GM21528 (cell line): ENCODE measurements around the gene C10orf53.

Experiments
- ATAC-seq: cut with Tn5 transposase; IDR thresholded peaks from one replicate; pipeline ENCODE4 v1.9.1; 2021; ENCODE audit warnings: mild to moderate bottlenecking, moderate library complexity; ENCODE audit not compliant: unreplicated experiment, low FRiP score

The C10orf53 gene, protein sequence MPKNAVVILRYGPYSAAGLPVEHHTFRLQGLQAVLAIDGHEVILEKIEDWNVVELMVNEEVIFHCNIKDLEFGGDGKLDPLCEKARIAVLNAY

DNA sequence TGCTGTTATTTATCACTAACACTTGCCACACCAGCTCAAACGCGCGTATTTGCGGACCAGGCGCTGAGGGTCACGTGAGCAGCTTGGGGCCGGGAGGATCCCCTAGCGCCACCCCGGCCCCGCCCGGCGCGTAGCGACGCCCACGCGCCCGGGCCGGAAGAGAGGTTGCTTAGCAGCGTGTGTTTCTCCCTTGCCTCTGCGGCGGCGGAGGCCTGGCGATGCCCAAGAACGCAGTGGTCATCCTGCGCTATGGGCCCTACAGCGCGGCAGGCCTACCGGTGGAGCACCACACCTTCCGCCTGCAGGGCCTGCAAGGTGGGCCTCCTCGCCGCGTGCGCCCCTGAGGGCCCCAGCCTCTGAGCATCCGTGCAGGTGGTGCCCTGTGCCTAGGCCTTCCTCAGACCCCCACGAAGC is at the start of gene C10orf53:
TSS of gene C10orf53 (plus strand) at position 172 of the 414 bp plus-strand sequence. CDS start at position 219, 47 bp downstream.
- no peak for ATAC-seq

DNA sequence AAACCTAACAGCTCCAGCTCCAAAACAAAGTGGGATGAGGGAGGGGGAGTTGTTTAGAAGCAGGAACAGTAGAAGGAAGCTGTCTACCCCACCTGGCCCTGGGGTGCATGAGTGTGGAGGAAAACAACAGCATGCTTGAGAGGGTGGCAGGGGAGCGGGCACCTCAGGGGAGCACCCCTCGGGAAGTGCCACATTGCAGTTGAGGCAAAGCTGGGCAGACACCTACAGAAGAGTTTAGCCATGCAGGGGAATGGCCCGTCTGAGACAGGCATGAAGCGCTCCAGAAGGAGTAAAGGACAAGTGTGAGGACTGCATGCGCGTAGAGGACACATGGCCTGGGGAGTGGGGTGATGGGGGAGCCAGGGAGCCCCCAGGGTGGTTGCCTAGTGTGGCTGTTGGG is 47.5 kb upstream of the C10orf53 start:
- no peak for ATAC-seq

DNA sequence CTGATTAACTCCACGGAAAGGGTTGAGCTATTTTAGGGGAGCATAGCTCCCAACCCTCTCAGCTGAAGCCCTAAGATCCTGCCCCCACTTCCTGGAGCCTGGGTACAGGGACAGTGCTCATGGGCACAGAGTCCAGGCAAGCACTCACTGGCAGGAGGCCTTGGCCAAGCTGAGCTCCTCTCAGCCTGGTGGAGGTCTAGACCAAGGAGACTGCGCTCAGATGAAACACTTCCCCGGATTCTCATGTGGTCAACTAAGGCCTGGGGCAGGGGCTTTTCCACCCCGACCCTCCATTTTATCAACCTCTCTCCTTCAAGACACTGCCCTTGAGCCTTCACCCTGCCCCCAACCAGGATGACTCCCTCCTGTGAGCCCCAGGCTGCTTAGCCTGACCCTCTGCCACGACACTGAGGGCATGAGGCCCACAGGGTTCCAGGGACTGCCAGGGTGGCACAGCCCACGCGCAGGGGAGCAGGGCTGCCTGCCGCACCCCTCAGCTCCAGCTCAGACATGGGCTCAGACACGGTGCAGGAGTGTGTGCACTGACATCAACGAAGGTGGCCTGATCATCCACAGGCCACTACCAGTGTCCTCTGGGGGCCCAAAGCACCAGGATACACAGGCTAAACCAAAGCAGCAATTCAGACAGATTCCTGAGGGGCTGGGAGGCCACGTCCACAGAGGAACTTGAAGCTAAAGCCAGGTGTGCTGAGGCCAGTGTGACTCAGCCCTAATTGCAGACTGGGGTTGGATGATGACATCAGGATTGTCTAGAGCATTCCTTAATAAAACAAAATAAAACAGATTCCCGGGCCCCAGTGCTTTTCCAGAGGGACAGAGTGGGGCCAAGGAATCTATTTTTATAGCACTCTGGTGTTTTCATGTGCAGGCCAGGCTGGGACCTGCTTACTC is 46.8 kb upstream of the C10orf53 start:
- no peak for ATAC-seq

DNA sequence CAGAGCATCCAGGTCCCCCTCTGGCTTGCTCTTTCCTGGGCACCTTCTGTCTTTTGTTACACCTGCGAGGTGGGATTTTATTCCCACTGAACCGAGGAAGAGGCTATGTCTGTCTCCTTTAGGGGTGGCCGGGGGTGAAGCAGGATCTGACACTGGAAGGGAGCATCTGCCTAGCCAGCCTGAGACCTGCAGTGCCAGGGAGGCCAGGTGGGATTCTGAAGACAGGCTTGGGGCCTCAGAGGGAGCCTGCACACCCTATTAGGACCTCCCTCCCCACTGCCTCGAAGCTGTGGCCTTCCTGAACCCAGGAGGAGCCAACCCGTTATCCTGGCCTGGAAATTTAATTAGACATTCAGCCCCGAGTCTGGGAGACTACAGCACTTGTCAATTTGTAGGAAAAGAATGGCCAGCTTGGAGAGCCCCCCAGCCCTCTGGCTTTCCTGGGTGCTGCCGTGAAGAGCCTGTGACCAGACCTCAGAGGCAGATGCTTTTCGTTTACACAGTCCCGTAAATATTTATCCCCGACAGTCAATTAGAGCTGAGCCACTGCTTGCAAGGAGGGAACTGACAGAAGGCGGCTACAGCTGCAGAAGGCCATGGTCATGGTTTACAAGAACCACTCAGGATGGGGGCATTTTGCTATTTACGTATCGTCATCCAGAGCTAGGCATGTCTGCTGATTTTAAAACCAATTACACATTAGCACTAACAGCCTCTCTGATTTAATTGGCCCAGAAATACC is 46.0 kb upstream of the C10orf53 start:
- ATAC-seq, result no peak

DNA sequence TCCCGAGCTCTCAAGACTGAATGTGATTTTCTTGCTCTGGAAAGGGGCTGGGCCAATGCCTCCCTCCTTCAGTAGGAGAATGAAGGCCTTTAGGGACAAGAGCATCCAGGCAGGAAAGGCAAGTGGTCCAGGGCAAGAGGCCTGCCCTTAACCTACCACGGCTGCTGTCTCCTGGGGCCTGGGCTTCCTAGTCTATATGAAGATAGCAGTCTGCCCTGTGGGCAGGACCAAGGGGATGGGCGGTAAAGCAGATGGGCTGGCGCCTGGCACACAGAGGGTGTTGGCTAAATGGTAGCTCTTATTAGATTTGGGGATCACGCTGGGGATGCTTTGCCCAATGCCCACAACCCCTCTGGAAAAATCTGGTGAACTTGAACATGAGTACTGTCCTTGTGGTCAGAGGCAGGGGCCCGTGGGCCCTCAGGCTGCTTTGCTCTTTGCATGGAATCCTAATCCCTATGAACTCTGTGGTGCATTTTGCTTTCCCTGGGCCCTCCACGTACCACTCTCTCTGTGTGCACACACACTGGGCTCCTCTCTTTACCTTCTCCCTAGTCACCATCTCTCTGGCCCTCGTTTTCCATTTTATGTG is 45.3 kb upstream of the C10orf53 start:
- no peak for ATAC-seq

DNA sequence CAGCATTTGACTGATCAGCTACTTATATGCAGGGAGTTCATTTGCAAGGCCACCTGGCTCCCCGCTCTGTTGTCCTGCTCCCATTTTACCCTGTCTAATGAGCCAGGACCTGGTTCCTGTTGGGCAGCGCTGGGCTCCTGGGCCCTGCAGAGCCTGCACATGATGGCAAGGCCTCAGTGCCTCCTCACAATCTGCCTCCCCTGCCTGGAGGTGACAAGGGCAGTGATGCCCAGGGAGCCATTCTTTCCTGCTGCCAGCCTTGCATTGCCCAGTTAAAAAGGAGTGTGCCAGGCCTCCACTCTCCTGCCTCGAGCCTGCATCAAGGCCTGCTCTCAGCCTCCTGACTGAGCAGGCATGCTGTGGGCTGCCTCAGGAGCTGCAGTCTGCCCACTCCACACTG is 37.1 kb upstream of the C10orf53 start:
- ATAC-seq, result no peak

DNA sequence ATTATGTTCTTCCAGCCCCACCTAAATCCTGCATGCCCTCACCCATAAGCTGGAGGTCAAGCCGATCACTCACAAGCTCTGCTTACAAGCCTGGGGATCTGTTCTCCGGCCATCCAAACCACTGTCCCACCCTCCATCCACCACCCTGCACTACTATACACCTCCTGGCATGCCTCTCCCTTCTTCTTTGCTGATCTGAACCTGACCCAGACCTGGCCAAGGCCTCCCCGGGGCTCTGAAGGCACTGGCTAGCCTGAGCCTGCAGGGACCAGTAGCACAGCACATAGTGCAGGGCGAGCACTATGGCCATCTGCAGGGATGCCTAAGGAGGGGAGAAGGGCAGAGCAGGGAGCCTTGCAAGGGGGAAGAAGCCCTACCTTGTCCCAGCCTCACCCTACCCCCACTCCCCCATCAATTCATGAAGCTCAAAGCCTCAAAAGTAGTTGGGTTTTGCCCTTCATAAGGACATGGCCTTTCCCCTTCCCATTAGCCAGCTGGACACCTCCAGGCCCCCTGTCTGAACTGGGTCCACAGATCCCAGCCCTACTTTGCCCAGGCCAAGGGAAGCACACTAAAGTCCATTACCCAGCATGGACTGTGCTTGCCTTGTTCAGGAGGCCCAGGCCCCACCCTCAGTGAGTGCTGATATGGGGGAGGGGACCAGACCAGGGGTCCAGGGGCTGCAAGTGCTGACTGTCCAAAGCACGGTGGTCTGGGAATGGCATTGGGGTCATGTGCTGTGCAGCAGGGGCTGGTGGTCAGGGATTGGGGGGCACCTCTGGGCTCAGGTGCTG is 36.0 kb upstream of the C10orf53 start:
- no peak for ATAC-seq

DNA sequence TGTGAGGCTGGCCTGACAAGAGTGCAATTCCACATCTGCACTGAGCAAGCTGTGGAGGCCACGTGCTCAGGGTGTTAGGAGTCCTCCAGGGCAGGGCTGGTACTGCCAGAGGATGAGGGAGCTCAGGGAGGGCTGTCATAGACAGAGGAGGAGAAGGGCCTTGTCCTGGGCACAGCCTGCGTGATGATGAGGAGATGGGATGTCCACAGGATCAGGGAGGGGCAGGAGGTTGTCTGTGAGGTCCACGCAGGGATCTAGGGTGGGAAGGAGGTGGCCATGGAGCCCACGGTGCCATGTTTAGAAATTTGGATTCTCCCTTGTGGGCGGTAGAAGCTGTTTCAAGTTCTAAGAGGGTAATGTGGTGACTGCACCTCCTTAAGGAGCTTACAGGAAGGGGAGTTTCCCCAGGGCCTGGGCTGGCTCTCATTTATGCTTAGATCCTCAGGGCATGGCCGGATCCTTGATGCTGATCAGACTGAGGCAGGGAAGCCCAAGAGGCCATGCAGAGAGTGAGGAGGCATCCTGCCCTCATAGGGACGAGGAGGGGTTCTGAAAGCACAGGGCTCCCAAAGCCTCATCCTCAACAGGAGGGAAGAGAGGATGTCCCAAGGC is 35.3 kb upstream of the C10orf53 start:
- no peak for ATAC-seq

DNA sequence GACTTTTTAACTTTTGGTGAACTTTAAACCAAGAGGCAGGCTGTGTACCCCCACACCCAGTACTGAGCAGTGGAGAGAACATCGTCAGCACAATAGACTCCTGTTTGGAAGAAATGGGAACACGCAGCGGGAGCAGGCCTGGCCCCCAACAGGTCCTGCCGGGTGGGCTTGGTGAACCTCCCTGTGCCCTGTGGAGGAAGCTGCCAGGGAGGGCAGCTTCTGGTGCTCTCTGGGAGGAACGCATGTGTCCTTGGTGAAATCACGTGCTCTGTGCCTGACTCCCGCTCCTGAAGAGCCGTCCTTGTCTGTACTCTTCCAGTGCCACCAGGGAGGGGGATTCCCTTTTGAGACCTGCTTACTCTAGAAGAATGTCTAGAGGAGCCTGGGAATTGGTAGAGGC is 34.0 kb upstream of the C10orf53 start:
- ATAC-seq, result no peak

DNA sequence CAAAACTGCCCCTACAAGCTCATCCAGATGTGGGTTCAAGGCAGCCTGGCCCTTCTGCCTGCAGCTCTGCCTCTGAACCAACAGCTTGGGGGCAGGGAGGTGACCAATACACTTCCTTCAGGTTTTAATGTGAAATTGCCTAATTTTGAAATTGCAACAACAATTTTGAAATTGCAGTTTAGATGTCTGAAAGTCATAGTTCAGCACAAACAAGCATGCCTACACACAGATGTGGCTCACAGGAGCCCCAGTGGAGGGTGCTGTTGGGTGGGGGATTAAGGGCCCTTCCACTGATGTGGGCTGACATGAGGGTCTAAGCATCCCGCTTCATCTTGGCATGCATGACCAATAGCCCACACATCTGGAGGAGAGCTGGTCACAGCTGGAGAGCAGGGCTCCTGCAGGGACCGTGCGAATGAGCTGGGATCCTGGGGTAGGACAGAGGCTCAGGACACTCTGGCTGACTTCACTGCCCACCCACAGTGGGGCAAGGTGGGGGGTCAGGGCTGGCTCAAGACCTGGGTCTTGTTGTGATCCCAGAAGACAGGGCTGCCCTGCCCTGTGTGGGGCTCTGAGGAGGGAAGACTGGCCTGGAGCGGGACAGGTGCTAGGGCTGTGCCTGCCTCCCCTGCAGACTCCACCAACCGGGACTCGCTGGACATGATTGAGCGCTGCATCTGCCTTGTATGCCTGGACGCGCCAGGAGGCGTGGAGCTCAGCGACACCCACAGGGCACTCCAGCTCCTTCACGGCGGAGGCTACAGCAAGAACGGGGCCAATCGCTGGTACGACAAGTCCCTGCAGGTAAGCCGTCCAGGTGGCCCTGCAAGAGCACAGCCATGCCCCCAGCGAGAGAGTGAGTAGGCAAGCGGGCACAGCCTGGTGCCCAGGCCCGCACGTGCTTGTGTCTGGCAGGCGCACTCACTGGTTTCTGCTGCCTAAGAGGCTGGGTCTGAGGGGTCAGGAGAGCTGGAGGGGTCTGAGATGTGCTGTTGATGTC is 33.3 kb upstream of the C10orf53 start:
- ATAC-seq, result no peak

DNA sequence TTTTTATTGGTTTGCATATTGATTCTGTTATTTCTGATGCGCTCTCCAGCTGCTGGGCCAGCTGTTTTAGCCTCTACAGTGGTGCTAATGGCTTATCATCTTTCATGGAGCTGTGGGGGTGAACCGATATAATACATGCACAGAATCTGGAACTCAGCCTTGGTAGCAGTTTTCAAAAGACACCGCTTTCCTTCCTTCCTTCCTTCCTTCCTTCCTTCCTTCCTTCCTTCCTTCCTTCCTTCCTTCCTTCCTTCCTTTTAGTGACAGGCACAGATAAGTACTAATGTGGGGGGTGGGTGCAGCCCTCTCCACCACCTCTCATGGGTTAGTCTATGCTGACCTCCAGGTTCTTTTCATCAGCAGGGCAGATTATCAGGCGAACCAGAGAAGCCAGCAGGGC is 31.9 kb upstream of the C10orf53 start:
- no peak for ATAC-seq

DNA sequence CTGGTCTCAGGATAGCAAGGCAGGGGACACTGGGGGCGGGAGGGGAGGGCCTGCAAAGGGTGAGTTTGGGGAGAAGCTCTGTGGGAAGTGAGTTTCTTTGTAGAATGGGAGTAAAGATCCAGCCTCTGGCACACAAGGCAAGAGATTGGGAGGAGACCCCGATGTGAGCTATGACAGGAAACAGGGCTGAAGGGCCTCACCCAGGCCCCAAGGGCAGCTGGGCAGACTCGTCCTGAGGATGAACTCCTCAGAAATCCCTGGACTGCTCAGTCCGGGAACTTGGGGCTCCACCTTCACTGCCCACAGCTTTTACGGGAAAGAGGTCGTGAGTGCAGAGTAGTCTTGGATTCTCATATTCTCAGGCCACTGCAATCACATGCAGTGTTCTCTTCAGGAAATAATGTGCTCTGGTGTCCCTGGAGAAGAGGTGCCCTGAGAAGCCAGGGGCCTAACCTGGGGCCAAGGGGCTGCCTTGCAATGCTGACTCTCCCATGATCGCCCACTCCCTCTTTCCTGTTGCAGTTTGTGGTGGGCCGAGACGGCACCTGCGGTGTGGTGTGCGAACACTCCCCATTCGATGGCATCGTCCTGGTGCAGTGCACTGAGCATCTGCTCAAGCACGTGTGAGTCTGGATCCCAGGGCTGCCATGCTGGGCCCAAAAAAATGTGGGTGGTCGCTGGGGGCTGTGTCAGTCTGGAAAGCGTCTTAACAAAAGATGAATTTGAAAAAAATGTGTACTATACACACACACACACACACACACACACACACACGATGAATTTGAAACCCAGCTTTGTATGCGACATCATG is 31.3 kb upstream of the C10orf53 start:
- no peak for ATAC-seq

DNA sequence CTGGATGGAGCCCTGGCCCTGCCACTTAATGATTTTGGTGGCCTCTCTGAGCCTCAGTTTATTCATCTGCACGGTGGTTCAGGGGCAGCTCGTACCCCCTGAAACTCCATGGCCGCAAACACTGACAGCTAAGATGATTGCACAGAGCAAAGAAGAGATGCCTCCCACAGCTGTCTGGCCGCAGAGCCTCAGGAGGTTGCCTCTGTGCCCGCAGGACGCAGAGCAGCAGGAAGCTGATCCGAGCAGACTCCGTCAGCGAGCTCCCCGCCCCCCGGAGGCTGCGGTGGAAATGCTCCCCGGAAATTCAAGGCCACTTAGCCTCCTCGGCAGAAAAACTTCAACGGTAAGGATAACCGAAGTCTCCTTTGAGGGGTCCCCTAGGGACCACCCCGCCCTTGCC is 30.2 kb upstream of the C10orf53 start:
- no peak for ATAC-seq

DNA sequence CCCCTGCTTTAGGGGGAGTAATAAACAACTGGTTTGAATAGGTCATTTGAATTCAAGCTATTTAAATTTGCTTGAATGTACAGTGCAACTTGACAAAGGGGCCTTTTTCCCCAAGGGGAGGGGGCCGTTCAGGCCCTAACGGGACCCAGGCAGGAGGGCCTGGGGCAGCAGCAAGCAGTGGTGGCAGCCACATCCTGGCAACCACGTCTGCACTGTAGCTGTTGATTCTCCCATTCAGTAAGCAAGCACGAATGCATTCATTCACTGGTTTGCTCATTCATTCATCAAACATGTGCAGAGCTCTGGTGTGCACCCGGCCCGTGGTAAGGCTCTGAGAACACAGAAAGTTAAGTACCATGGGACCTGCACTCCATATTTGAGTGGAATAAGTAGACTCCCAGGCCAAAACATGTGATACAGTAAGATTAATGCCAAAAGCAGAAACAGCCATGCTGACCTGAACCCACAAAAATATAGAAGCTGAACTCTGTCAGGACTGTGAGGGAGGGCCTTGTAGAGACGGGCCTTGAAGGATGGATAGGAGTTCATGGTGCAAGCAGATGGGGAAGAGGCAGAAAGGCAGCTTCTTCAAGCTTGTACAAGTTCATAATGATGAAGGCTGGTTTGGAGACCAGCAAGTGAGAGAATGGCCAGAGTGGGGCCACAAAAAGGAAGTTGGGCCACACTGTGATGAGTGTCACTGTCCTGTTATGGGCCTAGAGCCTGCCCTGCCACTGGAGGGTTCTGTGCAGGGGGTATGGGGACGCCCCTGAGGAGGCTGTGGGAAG is 29.3 kb upstream of the C10orf53 start:
- no peak for ATAC-seq

DNA sequence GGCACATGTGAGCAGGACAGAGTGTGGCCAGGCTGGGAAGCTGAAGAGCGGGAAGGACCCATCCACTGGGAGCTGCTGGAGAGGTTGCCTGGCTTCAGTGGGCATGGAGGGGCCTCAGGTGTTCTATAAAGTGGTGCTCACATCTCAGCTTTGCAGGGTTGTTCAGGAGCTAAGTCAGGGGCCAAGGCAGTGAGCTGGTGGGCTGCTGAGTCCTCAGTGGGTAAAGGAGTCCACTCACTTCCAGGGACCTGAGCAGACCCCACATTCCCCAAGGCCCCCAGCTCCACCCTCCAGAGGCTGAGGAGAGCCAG is 28.8 kb upstream of the C10orf53 start:
- no peak for ATAC-seq

DNA sequence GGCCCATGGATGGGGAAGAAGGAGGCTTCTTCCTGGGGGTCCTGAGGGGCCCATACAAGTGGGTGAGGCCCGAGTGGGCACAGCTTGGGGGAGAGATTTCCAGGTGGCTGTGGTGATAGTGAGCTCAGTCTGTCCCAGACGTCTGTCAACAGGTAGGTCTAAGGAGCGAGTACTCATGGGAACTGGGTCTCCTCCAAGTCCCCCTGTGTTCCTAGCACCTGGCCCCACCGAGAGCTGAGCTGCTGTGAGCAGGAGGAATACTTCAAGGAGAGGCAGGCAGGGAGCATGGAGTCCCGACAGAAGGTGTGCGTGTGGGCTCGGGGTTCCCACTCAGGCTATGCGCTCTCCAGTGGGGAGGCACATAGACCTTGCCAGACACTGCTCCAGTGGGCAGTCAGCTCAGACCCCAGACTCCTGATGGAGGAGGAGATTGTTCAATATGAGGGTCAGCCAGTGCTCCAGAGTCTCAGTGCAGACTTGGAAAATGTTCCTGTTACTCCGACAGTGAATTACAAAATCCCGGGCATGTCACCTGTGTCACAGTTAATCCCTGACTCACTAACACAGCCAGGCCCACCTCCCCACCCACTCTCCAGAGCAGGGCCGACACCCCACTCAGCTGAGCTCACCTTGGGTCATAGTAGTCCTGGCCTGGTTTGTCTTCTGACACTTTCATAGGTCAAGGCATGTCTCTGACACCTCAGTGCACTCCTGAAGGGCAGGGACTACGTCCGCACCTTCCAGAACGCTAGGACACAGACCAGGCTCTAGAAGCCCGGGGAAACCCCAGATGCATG is 28.2 kb upstream of the C10orf53 start:
- ATAC-seq, result no peak

DNA sequence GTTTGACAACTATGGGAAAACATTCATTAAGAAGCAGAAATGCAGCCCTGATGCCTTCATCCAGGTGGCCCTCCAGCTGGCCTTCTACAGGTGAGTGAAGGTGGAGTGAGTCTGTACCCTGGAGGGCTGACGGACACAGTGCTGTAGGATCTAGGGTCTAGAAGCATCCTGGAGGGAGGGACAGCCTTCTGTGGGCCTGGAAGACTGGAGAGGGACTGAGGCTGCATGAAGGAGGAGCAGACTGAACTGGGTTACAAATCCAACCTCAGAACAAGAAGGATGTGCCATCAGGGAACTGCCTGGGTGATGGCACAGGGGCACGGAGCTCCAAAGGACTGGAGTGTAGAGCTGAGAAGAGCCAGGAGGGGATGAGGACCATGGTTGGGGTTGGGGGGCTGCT is 27.5 kb upstream of the C10orf53 start:
- no peak for ATAC-seq
